Activated CD8-positive, alpha-beta T cell treated with anti-CD3 and anti-CD28 coated beads, Interleukin-2, amount 10 ng/mL, durations not matched to agents 7 days and 5 days (primary cell): ENCODE measurements around the gene PTH2R. TPM values are rescaled to one million over a fixed set of nuclear protein-coding genes. Genes with fewer than 3 reads are reported as not detected.
"Not testable (repeated sequence)": the region's sequence is repeated elsewhere in the genome, so short reads cannot be mapped to it uniquely, and the experiment has no call there.

Experiments used
- ATAC-seq: fragments of 150-1000 bp; cut with Tn5 transposase; one replicate; pipeline ENCODE4 v1.10.0; 2021; ENCODE audit warnings: moderate library complexity
- CTCF ChIA-PET: fragments of 350-600 bp; sonication (Branson Sonifier 250); formaldehyde crosslinking; loops from one replicate; lab custom pipeline; 2021; ENCODE audit warnings: antibody characterized with exemption; lab: Charles Lee
- POLR2A ChIA-PET: fragments of 350-600 bp; sonication (Branson Sonifier 250); formaldehyde crosslinking; loops from one replicate; lab custom pipeline; 2021; ENCODE audit warnings: antibody characterized with exemption; lab: Charles Lee
- DNase-seq: peaks from one replicate; pipeline ENCODE4 v3.0.0-alpha.2; 2020
- H3K27ac Mint-ChIP-seq: one replicate; pipeline ENCODE4 v1.8.0; 2021; ENCODE audit warnings: mild to moderate bottlenecking, mixed read lengths
- H3K27me3 Mint-ChIP-seq: one replicate; pipeline ENCODE4 v1.8.0; 2021; ENCODE audit warnings: low read depth, mixed read lengths
- H3K36me3 Mint-ChIP-seq: one replicate; pipeline ENCODE4 v1.8.0; 2021; ENCODE audit warnings: low read depth, mixed read lengths
- H3K4me1 Mint-ChIP-seq: one replicate; pipeline ENCODE4 v1.8.0; 2021; ENCODE audit warnings: low read depth, mixed read lengths
- H3K4me3 Mint-ChIP-seq: one replicate; pipeline ENCODE4 v1.8.0; 2021; ENCODE audit warnings: mild to moderate bottlenecking, mixed read lengths
- H3K9me3 Mint-ChIP-seq: one replicate; pipeline ENCODE4 v1.8.0; 2022; ENCODE audit warnings: mixed read lengths; ENCODE audit not compliant: insufficient read depth
- total RNA-seq, 2 experiments: library from RNA; stranded (reverse); gene quantifications; one replicate each; pipeline ENCODE4 v1.2.3, GENCODE V29; 2021

PTH2R gene
- total RNA-seq, 2 experiments from 2014 or later = 0.13 TPM; not detected in 1

DNA sequence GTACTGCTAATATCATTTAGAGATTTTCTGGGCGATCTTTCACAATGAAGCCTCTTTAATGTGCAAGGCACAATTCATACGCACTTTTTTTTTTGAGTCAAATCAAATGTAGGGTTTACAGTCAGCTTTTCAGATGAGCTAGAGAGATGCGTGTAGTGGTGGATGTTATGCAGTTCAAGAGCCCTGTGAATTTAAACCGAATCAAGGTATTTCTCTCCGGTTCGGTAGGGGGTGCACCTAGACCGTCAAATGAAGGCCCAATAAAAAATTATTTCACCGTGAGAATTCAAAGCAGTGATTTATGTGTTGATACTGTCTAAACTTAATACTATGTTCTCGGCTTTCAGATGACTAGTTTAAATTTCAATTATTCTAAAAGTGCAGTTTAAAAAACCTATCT, 1.1 kb downstream of the PTH2R start:
- Mint-ChIP-seq H3K27ac (no peak overlapping the region), H3K9me3 (no peaks in the 10 kb centered on the region), H3K4me1 (peaks cover 5% of the 10 kb centered on the region), H3K36me3 (no peaks in the 10 kb centered on the region), H3K4me3 (no peak overlapping the region), H3K27me3 (peaks cover 38% of the 10 kb centered on the region)
- ChIA-PET CTCF (no interaction called here), POLR2A (no interaction called here)
- DNase-seq = no peak
- no peak for ATAC-seq

DNA sequence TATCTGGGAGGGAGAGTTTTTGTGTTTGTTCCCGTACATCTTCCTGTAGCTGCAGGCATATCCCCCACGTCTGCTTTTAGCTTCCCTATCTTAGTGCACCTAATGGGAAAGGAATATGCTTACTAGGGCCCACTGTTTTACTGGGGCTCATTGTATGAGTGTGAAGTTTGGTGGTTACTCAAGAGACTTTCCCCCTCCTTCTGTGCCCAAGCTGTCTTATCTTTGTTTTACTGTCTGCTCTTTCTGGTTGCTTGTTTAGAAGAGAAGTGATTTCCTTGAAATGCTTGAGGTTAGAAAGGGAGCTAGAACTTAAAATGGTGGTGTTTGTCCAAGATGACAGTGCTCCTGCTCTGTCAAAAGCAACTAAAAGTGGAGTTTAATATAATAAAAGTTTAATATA, 7.3 kb downstream of the PTH2R start:
- no peak for DNase-seq
- no peaks in the 10 kb centered on the region for H3K9me3 Mint-ChIP-seq
- H3K4me1 Mint-ChIP-seq = no peaks in the 10 kb centered on the region
- H3K36me3 Mint-ChIP-seq = no peaks in the 10 kb centered on the region
- no peak for ATAC-seq
- H3K27ac Mint-ChIP-seq = no peak overlapping the region
- CTCF ChIA-PET = no interaction called here
- peaks cover 3% of the 10 kb centered on the region for H3K27me3 Mint-ChIP-seq
- POLR2A ChIA-PET = no interaction called here
- no peak overlapping the region for H3K4me3 Mint-ChIP-seq

DNA sequence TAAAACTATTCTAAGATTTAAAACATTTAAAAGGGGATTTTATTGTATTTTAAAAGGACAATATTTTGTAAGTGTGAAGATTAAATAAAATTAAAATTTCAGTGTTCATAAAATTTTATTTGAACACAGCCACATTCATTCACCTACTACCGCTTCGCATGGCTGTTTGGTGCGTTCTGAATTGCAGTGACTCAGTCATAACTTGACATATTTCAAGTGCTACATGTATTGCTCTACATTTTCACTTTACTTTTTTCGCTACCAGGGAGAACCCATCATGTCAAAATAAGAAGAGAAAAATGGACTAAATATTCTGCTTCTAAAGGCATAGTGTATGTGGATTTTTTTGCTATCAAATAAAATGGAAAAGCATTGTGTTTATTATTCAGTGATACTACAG, 8.7 kb downstream of the PTH2R start:
- no peaks in the 10 kb centered on the region for H3K4me1 Mint-ChIP-seq
- DNase-seq = no peak
- H3K27ac Mint-ChIP-seq = no peak overlapping the region
- POLR2A ChIA-PET = no interaction called here
- no peaks in the 10 kb centered on the region for H3K9me3 Mint-ChIP-seq
- no peak overlapping the region for H3K4me3 Mint-ChIP-seq
- no peak for ATAC-seq
- CTCF ChIA-PET = no interaction called here
- no peaks in the 10 kb centered on the region for H3K27me3 Mint-ChIP-seq
- H3K36me3 Mint-ChIP-seq = no peaks in the 10 kb centered on the region

DNA sequence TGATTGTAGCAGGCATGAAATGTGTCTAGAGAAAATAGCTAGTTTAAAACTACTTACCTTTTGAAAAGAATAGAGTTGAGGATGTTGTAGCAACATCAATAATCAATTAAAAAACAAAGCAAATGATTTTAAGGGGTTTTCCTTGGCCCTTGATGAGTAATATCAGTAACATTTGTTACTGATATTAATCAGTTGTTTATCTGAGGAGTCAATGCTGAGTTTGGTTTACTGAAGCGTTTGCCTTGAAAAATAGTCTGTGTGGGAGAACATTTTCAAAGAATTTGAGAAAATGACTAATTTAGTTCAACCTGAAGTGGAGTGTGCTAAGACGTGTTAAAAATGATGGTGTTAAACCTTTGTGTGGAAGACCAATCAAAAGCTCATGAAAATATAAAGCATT, 9.3 kb downstream of the PTH2R start:
- no peak overlapping the region for H3K27ac Mint-ChIP-seq
- ChIA-PET POLR2A (no interaction called here), CTCF (interaction anchor here (1.2 kb wide), 1 partner anchor 21 kb away, joined by 3 read pairs; no protein-coding TSS in a partner anchor)
- H3K36me3 Mint-ChIP-seq = no peaks in the 10 kb centered on the region
- DNase-seq = no peak
- no peaks in the 10 kb centered on the region for H3K4me1 Mint-ChIP-seq
- H3K4me3 Mint-ChIP-seq = no peak overlapping the region
- H3K9me3 Mint-ChIP-seq = no peaks in the 10 kb centered on the region
- ATAC-seq = no peak
- H3K27me3 Mint-ChIP-seq = no peaks in the 10 kb centered on the region

DNA sequence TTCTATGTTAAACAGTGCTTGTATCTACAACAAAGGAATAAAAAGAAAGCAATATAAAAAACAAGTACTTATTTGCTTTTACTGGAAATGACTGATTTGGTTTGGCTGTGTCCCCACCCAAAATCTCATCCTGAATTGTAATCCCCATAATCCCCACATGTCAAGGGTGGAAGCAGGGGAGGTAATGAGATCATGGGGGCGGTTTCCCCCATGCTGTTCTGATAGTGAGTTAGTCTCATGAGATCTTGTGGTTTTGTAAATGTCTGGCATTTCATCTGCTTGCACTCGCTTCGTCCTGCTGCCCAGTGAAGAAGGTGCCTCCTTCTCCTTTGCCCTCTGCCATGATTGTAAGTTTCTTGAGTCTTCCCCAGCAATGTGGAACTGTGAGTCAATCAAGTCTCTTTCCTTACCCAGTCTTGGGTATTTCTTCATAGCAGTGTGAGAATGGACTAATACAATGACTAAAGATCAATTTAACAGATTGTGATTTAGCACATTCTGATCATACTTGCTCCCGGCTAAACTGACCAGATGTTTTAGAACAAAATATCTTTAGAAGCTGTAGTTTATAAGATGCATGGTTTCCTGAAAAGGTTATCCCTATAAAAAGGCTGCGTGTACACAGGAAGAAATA, 19.9 kb downstream of the PTH2R start:
- no peak overlapping the region for H3K27ac Mint-ChIP-seq
- H3K4me1 Mint-ChIP-seq = no peaks in the 10 kb centered on the region
- no peaks in the 10 kb centered on the region for H3K36me3 Mint-ChIP-seq
- POLR2A ChIA-PET = no interaction called here
- H3K27me3 Mint-ChIP-seq = no peaks in the 10 kb centered on the region
- DNase-seq = no peak
- no peak for ATAC-seq
- no peak overlapping the region for H3K4me3 Mint-ChIP-seq
- CTCF ChIA-PET = no interaction called here
- H3K9me3 Mint-ChIP-seq = no peaks in the 10 kb centered on the region

DNA sequence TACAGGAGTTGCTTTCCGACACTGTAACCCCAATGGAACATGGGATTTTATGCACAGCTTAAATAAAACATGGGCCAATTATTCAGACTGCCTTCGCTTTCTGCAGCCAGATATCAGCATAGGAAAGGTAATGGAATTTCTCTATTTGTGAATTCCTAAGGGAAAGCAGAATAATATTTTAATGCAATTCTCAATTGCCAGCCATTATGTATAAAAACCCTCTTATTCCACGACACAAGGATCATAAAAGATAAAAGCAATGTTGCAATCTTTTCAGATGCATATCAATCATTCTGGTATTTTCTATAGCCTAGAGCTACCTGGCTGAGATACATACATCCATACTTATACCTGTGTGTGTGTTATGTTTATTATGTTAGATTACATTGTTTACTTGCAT, 31.2 kb downstream of the PTH2R start:
- ATAC-seq (no peak), DNase-seq (no peak)
- Mint-ChIP-seq H3K9me3 (no peaks in the 10 kb centered on the region), H3K36me3 (no peaks in the 10 kb centered on the region), H3K27ac (no peak overlapping the region), H3K4me1 (no peaks in the 10 kb centered on the region), H3K27me3 (peaks cover 2% of the 10 kb centered on the region), H3K4me3 (no peak overlapping the region)
- CTCF ChIA-PET = no interaction called here
- POLR2A ChIA-PET = no interaction called here

DNA sequence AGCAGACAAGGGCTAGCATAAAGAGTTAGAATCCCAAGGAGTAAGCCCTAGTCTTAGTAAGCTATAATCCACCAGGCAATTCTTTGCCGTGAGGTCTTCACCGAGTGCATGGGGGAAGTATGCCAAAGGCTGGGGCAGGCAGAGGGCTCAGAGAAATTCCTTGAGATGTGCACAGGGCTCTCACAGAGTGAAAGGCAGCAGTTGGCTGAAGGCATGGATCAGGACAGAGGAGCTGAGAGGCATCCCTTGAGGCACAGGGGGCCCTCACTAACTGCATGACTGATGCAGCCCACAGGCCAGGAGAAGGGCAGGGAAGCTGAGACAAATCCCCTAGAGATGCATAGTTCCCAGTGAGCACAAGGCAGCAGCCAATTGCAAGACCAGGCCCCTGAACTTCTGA, 34.1 kb downstream of the PTH2R start:
- no peaks in the 10 kb centered on the region for H3K9me3 Mint-ChIP-seq
- no peaks in the 10 kb centered on the region for H3K27me3 Mint-ChIP-seq
- ChIA-PET CTCF (no interaction called here), POLR2A (no interaction called here)
- H3K27ac Mint-ChIP-seq = no peak overlapping the region
- H3K4me3 Mint-ChIP-seq = no peak overlapping the region
- H3K4me1 Mint-ChIP-seq = no peaks in the 10 kb centered on the region
- ATAC-seq = no peak
- no peaks in the 10 kb centered on the region for H3K36me3 Mint-ChIP-seq
- DNase-seq = no peak

DNA sequence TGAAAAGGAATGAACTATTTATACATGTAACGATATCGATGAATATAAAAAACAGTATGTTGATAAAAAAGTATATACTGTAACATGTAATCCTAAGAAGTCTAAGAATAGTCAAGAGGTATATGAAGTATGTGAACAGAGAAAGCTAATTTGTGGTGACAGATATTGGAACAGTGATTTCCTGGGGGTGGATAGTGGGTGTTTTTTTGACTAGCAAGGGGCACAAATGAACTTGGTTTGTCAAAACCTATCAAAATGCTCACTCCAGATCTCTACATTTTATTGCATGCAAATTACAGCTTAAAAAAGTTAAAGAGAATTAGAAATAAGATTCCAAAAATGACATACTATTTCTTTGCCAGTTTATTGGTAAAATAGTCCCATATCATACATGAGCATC, 35.4 kb downstream of the PTH2R start:
- Mint-ChIP-seq H3K27ac (no peak overlapping the region), H3K27me3 (no peaks in the 10 kb centered on the region), H3K4me1 (no peaks in the 10 kb centered on the region), H3K4me3 (no peak overlapping the region), H3K9me3 (no peaks in the 10 kb centered on the region), H3K36me3 (no peaks in the 10 kb centered on the region)
- CTCF ChIA-PET = no interaction called here
- ATAC-seq (no peak), DNase-seq (no peak)
- POLR2A ChIA-PET = no interaction called here

DNA sequence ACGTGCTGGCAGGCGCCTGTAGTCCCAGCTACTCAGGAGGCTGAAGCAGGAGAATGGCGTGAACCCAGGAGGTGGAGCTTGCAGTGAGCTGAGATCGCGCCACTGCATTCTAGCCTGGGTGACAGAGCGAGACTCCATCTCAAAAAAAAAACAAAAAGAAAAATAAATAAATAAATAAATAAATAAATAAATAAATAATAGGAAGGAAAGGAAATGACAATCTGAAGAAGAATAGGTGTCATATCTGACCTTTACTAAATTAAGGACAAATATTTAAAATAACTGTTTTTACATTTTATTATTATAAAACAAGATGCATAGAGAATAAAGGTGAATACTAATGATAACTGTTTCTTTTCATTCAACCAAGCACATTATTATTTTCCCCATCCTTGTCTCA, 40.9 kb downstream of the PTH2R start:
- H3K9me3 Mint-ChIP-seq, DNase-seq, H3K27ac Mint-ChIP-seq, H3K4me3 Mint-ChIP-seq, ATAC-seq, H3K27me3 Mint-ChIP-seq, CTCF ChIA-PET, POLR2A ChIA-PET, H3K4me1 Mint-ChIP-seq, H3K36me3 Mint-ChIP-seq: not testable (repeated sequence)

DNA sequence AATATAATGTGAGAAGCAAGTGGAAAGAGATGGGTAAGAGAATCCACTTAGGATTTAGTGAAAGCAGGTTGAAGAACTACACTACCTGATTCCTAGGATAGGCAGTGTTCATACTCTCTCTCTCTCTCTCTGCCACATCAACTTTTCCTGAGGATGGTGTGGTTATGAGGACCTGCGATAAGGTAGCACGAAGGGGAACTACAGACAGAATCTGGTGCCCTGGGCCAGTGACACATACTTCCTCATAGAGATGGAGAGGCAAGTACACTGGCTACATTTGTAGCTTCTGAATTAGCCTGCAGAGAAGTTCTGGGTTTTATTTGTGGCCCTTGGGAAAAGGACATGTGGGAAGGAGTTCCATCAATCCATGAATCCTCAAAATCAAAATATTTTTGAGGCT, 44.5 kb downstream of the PTH2R start:
- Mint-ChIP-seq H3K27me3 (no peaks in the 10 kb centered on the region), H3K36me3 (no peaks in the 10 kb centered on the region), H3K4me1 (no peaks in the 10 kb centered on the region), H3K9me3 (no peaks in the 10 kb centered on the region), H3K4me3 (no peak overlapping the region), H3K27ac (no peak overlapping the region)
- DNase-seq = no peak
- ChIA-PET POLR2A (no interaction called here), CTCF (no interaction called here)
- ATAC-seq = no peak

DNA sequence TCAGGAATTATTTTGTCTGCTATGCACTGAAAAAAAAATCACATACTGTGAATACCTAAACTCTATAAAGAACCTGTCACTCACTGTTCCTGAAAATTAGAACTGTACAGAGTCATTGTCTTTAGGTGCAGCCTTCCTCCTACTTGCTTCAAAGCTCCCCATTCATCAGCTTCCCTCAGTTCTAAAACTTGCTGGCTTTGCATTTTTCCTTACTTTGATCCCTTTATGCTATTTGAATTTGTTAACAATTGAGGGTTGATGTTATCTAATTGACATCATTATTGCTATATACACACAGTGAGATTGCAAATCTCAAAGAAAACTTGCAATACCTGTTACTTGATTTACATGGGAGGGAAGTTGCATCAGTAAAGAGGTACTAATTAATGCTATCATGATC, 48.3 kb downstream of the PTH2R start:
- H3K4me3 Mint-ChIP-seq = no peak overlapping the region
- ATAC-seq = no peak
- H3K27me3 Mint-ChIP-seq = no peaks in the 10 kb centered on the region
- no peak overlapping the region for H3K27ac Mint-ChIP-seq
- ChIA-PET POLR2A (no interaction called here), CTCF (no interaction called here)
- no peak for DNase-seq
- no peaks in the 10 kb centered on the region for H3K9me3 Mint-ChIP-seq
- H3K4me1 Mint-ChIP-seq = no peaks in the 10 kb centered on the region
- H3K36me3 Mint-ChIP-seq = no peaks in the 10 kb centered on the region

DNA sequence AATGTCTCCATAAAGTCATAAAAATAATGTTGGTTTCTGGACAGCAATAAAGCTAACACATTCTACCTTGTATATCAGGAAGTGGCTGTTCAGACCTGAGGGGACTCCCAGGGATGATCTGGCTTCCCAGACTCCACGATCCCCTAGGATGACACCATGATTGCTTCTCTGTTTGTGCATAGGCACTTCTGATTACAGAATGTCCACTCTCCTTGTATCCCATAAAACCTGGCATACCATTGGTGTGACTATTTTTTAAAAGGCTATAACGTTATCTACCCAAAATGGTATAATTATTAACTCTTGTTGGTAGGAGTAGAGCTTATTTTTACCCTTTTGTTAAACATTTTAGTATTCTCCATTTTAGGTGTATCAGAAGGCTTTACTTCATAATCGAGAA, 57.1 kb downstream of the PTH2R start:
- POLR2A ChIA-PET = no interaction called here

DNA sequence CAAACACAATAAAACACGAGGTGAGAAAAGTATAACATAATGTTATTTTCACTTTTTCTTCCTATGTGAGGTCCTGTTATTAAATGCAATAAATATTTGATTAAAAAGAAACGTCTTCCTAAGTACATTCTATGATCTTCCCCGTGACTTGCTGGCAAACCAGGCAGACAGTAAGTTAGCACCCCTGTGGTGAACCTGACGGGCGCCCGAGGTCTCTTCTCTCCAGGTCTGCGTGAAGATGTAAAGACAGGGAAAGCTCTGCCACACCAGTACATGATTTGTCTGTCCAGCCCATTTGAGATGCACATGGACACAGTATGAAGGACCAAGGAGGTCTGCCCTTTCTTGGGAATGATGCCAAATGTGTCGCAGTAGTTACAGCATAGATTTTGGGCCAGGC, 57.6 kb downstream of the PTH2R start:
- H3K4me3 Mint-ChIP-seq = no peak overlapping the region
- DNase-seq (no peak), ATAC-seq (no peak)
- no peaks in the 10 kb centered on the region for H3K27me3 Mint-ChIP-seq
- H3K4me1 Mint-ChIP-seq = no peaks in the 10 kb centered on the region
- POLR2A ChIA-PET = no interaction called here
- CTCF ChIA-PET = no interaction called here
- H3K36me3 Mint-ChIP-seq = no peaks in the 10 kb centered on the region
- H3K9me3 Mint-ChIP-seq = no peaks in the 10 kb centered on the region
- no peak overlapping the region for H3K27ac Mint-ChIP-seq

More for the DNA sequence above, 57.1 kb downstream of the PTH2R start:
- DNase-seq = no peak
- no peaks in the 10 kb centered on the region for H3K9me3 Mint-ChIP-seq
- CTCF ChIA-PET = no interaction called here
- no peak overlapping the region for H3K4me3 Mint-ChIP-seq
- H3K36me3 Mint-ChIP-seq = no peaks in the 10 kb centered on the region
- no peak for ATAC-seq
- no peaks in the 10 kb centered on the region for H3K4me1 Mint-ChIP-seq
- no peaks in the 10 kb centered on the region for H3K27me3 Mint-ChIP-seq
- no peak overlapping the region for H3K27ac Mint-ChIP-seq
